Islet precursor cell (in vitro differentiated cells): Measurements from ENCODE around the gene TOM1.
A peak's percentile ranks its signal among the peaks of the same experiment; 100 is the strongest.

Source experiments
- DNase-seq: peaks from one replicate; pipeline ENCODE4 v3.0.0-alpha.2; 2018

The TOM1 gene

DNA sequence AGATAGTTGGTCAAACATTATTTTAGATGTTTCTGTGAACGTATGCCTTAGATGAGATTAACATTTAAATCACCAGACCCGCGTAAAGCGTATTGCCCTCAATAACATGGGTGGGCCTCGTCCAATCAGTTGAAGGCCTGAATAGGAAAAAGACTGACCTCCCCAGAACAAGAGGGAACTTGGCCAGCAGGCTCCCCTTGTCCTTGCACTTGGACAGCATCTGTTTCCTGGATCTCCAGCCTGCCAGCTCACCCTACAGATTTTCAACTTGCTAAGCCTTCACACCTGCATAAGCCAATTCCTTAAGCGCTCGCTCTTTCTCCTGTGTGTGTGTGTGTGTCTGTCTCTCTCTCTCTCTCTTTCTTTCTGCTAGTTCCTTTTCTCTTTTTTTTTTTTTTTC lies 8.2 kb downstream of the TOM1 start:
- no peak for DNase-seq

DNA sequence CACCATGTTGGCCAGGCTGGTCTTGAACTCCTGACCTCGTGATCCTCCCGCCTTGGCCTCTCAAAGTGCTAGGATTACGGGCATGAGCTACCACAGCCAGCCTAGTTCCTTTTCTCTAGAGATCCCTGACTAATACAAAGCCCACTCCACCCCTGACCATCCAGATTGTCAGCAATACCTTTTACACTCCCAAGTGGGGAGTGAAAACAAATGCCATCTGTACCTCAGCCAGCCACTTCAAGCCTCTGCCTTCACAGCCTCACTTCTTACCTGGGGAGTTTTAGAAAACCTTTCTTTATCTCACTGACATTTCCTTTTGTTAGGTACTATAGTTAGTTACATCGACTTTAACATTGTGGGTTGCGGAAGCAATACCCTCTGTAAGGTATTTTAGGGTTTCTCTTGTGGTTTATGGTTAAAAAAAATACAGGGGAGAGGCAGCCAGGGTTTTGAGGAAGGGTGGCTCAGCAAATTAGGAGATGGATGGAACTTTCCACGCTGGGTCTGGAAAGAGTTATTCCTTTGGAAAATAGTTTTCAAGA lies 8.9 kb downstream of the TOM1 start:
- DNase-seq, result no peak

DNA sequence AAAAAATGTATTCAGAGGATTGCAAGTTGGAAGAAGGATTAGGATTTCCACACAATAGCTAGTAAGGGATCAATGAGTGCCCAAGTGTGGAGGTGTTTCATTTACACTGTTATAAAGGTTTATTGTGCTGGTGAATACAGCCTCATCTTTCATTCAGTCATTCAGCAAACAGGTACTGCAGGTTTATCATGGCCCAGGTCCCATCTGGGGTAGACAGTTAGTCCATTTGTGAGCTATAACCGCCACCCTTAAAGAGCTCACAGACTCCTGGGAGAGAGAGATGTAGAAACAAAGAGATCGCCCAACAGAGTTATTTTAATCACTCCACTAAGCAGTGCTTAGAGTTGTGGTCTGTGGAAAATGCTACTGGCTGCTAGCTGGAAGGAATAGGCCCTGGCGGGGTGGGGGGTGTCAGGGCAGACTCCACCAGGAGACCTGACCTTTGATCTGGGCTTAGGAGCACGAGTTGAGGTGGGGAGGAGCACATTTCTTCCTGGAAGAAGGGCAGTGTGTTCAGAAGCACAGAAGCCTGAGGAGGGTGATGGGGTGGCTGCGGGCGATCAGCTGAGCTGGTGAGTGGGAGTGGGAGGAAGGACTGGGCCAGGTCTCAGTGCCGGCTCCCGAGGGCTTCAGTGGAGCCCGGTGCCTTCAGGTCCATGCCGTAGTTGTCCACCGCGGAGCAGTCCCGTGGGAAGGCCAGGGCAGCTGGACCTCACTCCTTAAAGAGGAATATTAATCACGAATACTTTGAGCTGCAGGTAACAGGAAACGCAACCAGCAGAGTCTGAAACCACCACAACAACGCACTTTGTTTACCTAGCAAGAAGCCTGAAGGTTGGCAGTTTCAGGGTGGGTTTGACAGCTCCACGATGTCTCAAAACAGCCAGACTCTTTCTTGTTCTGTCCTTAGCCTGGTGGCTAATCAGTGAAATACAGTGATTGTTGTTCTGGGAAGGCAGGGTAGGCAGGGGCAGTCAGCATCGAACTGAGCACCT lies 11.2 kb downstream of the TOM1 start:
- DNase-seq, result no peak

DNA sequence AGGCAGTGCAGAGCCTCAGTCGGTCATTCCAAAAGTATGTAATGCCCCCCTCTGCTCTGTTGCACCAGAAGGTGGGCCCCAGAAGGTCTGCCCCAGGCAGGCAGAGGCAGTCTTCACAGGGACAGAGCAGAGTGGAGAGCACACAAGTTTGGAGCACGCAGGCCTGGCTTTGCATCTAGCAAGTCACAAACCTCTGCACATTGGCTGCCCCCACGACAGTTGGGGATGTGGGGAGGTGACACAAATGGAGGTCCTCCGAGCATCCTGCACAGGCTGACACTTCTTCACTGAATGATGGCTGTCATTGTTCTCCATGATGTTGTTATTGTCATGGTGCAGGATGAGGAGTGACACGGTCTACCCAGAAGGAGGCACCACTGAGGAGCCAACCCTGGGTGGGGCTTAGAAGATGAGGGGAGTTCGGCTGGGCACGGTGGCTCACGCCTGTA lies 11.9 kb downstream of the TOM1 start:
- no peak for DNase-seq

DNA sequence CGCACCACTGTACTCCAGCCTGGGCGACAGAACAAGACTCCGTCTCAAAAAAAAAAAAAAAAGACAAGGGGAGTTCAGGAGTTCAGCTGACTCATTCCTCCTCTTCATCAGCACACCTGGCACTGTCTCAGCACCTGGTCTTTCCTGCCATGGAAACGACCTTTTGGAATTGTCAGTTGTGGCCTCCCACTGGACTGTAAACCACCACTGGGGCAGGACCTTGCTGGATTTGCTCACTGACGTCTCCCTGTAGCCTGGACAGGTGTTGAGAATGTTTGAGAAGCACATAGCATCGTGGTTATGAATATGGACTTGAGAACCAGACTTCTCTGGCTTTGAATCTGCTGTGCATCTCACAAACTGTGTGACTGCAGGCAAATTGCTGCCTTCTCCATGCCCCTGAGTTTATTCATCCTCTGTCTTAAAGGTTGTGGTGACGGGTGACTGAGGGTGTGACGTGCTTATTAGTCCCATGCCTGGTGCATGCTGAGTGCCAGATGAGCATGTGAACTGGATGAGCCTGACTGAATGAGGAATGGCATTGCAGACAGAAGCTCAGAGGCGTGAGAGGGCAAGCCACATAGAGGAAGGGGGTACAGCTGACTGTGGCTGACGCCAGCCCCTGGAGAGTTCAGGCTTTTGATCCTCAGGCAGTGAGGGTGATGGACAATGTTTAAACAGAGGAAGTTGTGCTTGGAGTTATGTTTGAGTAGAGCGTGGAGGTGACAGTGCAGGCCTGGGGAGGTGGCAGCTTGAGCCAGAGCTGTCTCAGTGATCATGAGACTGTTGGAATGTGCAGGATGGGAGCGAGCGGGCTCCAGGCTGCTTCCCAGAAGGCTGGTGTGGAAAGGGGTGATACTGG lies 12.7 kb downstream of the TOM1 start:
- no peak for DNase-seq

DNA sequence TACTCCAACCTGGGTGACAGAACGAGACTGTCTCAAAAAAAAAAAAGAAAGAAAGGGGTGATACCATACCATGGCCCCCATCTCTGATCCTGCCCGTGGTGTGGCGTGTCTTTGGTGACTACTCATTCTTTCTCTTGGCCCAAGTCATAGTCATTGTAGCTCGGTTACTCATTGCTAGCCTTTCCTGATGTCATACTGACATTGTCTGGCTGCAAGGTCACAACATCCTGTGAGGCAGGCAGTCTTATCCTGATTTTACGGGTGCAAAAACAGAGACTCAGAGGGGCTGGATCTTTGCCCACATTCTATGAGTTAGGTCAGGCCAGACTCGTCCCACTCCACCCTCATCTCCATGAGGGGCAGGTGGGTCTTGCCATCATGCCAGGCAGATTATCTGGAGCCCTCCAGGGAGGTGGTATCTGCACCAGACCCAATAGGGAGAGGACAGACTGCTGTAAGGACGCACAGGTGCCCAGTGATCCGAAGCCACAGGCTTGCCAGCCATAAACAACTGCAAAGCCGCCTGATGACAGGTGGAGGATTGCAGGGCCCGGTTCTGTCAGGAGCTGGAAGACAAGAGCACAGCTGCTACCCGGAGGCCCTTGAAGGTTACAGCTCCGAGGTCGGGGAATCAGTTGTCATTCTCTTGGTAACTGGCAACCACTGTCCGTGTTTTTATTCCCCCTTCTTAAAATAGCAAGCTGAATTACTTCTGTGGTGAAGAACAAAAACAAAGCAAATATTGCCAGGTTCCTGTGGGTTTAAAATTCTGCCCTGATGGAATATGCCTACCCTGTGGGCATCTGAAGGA lies 13.8 kb downstream of the TOM1 start:
- DNase-seq, result no peak

DNA sequence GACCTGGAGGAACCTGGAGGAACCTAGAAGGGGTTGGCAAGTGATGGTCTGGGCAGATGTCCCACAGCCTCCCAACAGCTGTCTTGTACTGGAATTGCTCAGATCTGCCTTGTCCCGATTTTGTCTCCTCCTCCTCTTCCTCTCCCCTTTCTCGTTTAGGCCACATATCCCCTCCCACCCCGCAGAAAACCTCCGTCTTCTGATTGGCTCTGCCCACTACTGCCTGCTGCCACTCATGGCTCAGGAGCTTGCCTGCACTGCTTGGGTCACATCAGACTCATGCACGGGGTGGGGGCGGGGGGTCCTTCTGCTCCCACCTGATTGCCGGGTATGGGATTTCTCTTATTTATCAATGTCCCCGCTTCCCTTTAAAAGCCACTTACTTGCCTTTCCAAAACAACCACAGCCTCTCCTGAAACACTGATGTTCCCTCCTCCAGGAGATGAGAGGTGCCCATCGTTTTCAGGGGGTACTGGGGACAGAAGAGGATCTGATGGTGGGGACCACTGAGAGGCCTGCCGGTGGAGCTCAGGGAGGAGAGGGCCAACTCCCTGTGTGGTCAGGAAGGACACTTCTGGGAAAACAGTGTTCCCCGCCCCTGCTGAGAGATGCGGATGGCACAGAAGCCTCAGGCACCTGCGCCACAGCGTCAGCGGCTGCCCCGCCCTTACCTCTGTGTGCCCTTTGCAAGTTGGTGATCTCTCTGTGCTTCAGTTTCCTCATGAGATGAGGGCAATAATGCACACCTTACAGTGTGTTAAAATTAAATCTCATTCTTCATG lies 14.7 kb downstream of the TOM1 start:
- DNase-seq, result peak; percentile 27

DNA sequence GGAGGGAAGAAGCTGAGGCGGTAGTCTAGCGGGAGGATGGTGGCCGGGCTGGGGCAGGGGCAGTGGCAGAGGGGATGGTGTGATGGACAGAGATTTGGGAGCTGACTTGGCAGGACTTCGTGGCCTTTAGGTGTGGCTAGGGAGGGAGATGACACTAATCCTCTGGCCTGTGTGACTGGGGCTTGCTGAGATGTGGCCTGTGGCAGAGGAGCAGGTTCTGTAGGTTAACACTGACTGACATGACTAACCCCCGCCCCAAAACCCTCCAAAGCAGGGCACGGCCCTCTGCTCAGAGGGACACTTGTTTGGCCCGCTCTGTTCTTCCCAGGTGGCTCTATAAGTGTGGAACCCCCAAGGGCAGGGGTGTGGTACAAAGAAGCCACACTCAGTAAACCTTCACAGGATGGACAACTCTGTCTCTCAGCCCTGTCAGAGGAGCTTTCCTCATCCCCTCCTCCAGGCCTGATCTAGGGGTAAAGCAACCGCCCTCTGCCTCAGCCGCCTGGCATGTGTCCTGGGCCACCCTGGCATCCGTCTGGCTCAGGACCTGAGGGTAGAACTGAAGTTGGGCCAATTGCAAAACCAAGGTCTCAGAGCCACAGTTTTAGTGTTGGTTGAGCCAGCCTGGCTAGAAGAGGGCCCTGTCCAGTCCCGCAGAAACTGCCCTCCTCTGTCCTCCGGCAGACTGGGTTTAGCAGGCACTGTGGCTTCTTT lies 15.6 kb downstream of the TOM1 start:
- no peak for DNase-seq

DNA sequence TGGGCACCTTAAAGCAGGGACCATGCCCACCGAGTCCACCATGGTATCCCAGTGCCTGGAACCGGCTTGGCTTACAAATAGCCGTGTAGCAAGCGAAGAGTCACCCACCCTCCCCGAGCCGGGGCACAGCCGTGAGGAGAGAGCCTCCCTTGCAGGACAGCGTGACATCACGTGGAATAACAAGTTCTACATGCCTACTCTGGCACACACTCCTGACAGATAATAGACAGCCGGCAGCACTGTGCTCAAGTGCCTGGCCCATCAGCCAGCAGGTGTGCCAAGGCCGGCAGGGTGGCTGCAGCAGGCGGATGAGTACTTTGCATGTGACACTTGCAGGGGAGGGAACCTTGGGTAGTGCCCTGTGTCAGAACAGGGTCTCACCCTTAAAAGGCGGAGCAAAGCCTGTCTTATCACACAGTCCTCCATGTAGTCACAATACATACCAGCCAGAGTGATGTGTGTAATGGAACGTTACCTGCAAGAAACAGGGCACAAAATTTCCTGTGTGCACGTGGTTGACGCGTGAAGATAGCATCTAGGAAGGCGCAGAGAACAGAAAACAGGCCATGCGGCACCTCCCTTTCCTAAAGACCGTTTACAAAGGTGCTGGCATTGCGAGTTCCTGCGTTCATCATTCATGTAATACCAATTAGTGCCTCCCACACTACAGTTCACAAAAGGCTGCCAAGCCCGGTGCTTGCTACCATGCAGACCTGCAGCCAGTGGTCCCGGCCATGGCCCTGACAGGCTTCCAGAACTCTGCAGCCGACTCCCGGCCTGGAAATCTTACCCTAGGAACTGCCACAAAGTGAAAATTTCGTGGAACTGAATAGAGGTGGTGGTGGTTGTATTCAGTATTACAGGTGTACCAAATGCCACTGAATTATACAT lies 16.4 kb downstream of the TOM1 start:
- DNase-seq, result no peak

DNA sequence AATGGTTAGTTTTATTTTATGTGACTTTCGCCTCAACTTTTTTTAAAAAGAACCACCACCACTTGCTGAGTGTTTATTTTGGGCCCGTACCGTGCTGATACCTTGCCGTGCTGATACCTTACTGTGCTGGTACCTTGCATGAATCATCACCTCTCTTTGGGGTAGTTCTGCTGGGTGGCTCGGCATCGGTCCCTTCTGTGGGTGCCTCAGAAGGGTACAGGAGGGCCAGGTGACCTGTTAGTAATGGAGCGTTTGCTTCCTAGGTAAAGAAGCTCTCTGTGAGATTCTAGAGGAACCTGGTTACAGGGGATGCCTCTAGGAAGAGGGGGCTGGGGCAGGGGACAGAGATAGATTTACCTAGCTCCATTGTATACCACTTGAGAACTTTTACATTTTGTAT lies 17.1 kb downstream of the TOM1 start:
- DNase-seq, result no peak

DNA sequence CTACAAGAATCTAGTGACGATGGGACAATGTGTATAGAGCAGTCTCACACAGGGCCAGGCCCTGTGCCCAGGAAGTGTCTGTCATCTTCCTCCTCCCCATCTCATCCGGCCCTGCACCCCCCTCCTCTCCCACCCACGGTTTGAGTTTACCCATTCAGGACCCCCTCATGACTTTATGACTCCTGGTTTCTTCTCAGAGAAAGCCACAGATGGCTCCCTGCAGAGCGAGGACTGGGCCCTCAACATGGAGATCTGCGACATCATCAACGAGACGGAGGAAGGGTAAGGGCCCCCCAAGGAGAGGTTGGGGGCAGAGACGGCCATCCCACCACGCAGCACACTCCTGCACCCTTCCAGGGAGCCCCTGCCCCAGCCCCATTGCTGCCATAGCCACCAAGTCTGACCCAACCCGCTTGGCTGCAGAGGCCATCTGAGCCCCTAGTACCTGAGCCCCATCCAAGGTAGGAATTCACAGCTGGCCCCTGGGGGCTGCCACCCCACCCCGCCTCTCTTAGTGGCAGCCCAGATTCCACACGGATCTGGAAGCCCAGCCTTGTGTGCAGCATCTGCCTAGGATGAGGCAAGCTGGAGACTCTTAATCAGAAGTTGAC lies 18.1 kb downstream of the TOM1 start:
- no peak for DNase-seq

DNA sequence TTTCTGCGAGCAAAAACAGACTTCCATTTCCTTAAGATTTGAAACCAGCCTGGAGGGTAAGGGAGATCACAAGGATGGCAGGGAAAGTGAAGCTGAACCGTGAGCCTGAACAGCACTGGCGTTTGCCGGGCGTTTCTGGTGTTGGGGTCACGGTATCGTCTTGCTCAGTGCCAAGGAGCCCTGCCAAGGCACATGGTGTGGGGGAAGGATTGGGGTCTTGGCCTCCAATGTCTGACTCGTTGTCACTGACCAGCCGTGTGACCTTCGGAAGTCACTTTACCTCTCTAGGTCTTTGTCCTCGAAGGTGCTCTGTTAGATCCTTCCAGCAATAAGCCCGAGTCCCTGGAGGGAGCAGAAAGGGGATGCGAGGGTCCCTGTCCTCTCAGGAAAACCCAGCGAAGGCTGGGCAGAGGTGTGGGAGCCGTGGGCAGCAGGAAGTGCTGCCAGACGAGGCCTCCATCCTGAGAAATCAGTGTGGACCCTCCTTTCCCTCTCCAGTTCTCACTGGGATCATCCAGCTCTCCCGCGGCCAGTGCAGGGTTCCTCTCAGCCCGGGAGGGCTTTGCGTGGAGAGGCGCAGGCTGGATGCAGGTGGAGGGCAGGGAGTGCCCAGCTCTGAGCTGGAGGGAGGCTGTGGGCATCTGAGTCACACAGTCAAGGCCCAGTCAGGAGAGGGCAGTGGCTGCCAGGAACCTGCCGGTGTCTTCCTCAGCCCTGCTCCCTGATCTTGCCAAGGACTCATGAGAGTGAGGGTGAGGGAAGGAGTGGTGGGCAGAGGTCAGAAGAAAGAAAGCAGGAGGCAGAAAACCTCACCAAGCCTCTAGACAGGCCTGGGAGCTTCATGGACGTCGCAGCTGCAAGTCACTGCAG lies 18.9 kb downstream of the TOM1 start:
- no peak for DNase-seq

DNA sequence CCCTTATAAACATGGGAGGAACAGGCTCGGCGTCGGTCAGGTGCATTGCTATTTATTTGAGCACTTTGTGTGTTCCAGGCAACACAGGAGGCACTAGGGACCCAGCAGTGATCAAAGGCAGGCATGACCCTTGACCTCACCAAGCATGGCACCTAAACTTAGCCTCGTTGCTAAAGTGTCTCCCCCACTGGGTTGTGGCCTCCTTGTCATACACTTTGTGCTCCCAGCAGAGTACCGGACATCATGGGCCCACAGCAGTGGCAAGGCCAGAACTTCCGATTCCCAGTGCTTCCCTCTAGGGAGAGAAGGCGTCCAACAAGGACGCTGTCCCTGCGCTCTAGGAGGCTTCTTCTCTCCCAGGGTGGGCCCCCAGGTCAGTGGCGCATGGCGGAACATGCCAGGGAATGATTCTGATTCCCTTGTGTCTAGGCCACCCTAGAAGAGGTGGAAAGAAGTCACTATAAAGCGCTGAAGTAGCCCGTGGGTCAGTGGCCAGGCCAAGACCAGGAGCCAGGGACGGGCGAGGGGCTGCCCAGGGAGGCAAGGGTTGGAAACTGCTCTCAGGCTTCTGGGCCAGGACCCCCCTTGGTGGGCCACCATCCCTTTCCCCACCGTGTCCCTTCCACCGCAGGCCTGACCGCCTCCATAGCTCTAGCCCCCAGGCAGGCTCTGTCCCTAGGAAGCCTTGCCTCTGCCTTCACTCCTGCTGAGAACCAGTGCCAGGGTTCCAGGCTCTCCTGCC lies 19.7 kb downstream of the TOM1 start:
- DNase-seq, result no peak

DNA sequence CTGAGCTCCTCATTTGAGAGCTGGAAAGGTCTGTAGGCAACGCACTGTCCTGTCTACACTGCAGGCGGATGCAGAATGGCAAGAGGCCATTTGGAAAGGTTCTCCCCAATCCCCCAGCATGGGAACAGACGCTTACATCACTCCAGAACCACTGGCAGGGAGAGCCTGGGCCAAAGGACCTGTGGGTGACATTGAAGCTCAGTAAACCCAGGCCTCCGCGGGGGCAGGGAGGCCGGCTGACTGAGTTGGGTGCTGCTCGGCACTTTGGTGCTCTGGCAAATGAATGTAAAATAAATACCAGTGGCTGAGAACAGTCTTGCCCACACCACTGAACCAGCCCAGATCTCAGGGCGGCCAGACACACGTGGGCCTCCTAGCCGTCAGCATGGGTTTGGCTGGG lies 22.4 kb downstream of the TOM1 start:
- no peak for DNase-seq

DNA sequence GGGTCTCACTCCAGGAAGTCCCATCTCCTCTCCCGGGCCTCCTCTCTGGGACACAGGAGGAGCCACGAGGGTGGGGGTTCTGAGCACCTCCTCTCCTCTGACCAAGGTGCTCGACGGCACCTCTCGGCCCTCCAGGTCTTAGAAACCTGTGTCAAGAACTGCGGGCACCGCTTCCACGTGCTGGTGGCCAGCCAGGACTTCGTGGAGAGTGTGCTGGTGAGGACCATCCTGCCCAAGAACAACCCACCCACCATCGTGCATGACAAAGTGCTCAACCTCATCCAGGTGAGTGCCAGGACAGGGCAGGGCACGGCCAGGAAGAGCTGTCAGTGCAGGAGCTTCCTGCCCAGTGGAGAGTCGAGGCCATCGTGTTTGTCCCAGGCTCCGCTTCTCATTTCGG lies 23.2 kb downstream of the TOM1 start:
- no peak for DNase-seq

DNA sequence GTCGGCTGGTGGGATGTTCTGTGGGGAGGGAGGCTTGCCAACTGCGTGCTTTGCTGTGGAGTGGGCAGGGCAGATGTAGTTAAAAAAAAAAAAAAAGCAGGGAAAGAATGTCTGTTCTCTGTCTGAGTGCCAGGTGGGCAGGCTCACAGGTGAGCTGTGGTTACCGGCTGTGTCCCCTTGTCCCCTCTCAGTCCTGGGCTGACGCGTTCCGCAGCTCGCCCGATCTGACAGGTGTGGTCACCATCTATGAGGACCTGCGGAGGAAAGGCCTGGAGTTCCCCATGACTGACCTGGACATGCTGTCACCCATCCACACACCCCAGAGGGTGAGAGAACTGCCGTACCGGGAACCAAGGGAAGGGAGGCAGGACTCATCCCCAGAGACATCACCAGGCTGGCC lies 23.6 kb downstream of the TOM1 start:
- DNase-seq, result no peak

DNA sequence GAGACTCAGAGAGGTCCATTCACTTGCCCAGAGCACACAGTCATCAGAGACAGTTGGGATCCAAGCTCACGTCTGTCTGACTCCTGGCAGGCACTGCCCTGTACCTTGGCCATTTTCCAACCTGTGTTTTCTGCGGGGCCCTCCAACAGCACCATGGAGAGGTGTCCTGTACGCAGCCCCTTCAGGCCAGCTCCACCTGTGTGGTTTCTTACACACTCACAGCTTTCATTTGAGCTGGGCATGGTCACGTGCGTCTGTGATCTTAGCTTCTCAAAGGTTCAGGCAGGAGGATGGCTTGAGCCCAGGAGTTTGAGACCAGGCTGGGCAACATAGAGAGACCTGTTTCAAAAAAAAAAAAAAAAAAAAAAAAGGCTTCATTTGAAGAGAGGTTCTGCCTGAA lies 24.4 kb downstream of the TOM1 start:
- no peak for DNase-seq

DNA sequence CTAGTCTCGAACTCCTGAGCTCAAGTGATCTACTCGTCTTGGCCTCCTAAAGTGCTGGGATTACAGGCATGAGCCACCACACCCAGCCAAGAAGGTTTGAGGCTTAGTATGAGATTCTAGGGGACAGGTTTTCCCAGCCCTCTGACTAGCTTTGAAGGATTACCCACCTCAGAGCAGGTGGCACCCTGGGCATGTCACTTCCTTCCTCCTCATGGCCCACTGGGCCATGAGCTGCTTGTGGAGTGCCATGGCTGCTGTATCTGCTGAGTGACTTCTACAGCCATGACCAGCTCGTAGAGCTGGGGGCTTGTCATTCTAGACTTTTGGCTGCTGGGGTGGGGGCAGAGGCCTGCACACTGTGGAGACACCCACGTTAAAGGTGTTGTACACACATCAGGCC lies 25.1 kb downstream of the TOM1 start:
- no peak for DNase-seq
